ENCODE data around the gene ANXA3. TPM values are rescaled to one million over a fixed set of nuclear protein-coding genes. Genes with fewer than 3 reads are reported as not detected.

Gene ANXA3
- polyA plus RNA-seq, 3 donors = 0.31 to 0.64 (median 0.55) TPM

- no peaks in the 10 kb centered on the region for H3K36me3 Mint-ChIP-seq
- TF ChIP-seq CTCF (IDR thresholded peaks at IDR 0.05) = no peak
- H3K4me2 ChIP-seq (replicated peaks; ENCODE audit: extremely low read depth, low read length, poor library complexity, severe bottlenecking) = peak overlapping the region; percentile 80
- H3K9me3 ChIP-seq (replicated peaks in 1 of 2; ENCODE audit: control insufficient read depth in 1 of 2, insufficient read depth in 1 of 2, low read length in 2 of 2) = no peaks in the 10 kb centered on the region
- H3K27ac Mint-ChIP-seq = peak overlapping the region in 2 of 7 donors; percentile 1 to 51
- no peak overlapping the region for H3K27ac ChIP-seq (ENCODE audit: low read depth in 1 of 2, low read length in 2 of 2)
- no peaks in the 10 kb centered on the region for H3K36me3 ChIP-seq (replicated peaks in 1 of 2; ENCODE audit: control insufficient read depth in 1 of 2, insufficient read depth in 2 of 2, low read length in 2 of 2)
- H3K4me3 Mint-ChIP-seq = no peak overlapping the region
- H4K20me1 ChIP-seq (ENCODE audit: insufficient read depth, low read length) = no peaks in the 10 kb centered on the region
- DNase-seq = no peak
- H3K27me3 Mint-ChIP-seq (ENCODE audit: low read depth in 3 of 3) = peaks cover 15 to 31% (median 22%) of the 10 kb centered on the region in 3 donors
- H3K4me3 ChIP-seq (replicated peaks in 1 of 3; ENCODE audit: low read depth in 2 of 3, low read length in 3 of 3) = peak overlapping the region in 1 of 3 experiments; percentile 73
- peaks cover 18 to 30% of the 10 kb centered on the region in 2 donors for H3K27me3 ChIP-seq (ENCODE audit: control insufficient read depth in 2 of 2, insufficient read depth in 2 of 2, low read length in 2 of 2)
- H3K79me2 ChIP-seq (ENCODE audit: insufficient read depth, low read length) = no peaks in the 10 kb centered on the region
- H3K4me1 ChIP-seq (ENCODE audit: control insufficient read depth in 1 of 2, insufficient read depth in 2 of 2, low read length in 2 of 2) = peaks cover 24 to 26% of the 10 kb centered on the region in 2 donors
- no CpG with 5 or more reads among the region's 3 CpGs for WGBS (ENCODE audit: insufficient coverage)
- intact Hi-C loops (cut with micrococcal nuclease) = no loop called here
- H2AFZ ChIP-seq (ENCODE audit: insufficient read depth, low read depth, low read length, poor library complexity, severe bottlenecking) = no peak overlapping the region
- H3K9me3 Mint-ChIP-seq = peaks cover 0 to 10% (median 0%) of the 10 kb centered on the region in 7 donors
- H3K9ac ChIP-seq (ENCODE audit: insufficient read depth, low read length, poor library complexity, severe bottlenecking) = no peak overlapping the region
- H3K4me1 Mint-ChIP-seq = peaks cover 23% of the 10 kb centered on the region
Measured at GRCh38 chr4:78553043-78553396, 1.4 kb downstream of the ANXA3 start.

GRCh38 chr4:78553529-78554060 is 2.0 kb downstream of the ANXA3 start:
- H3K9ac ChIP-seq (ENCODE audit: insufficient read depth, low read length, poor library complexity, severe bottlenecking) = no peak overlapping the region
- no peaks in the 10 kb centered on the region for H4K20me1 ChIP-seq (ENCODE audit: insufficient read depth, low read length)
- no peaks in the 10 kb centered on the region for H3K9me3 ChIP-seq (replicated peaks in 1 of 2; ENCODE audit: control insufficient read depth in 1 of 2, insufficient read depth in 1 of 2, low read length in 2 of 2)
- H3K27ac Mint-ChIP-seq = no peak overlapping the region
- intact Hi-C loops (cut with micrococcal nuclease) = no loop called here
- H3K27ac ChIP-seq (ENCODE audit: low read depth in 1 of 2, low read length in 2 of 2) = no peak overlapping the region
- no peaks in the 10 kb centered on the region for H3K79me2 ChIP-seq (ENCODE audit: insufficient read depth, low read length)
- no peak overlapping the region for H3K4me2 ChIP-seq (replicated peaks; ENCODE audit: extremely low read depth, low read length, poor library complexity, severe bottlenecking)
- H3K4me3 Mint-ChIP-seq = no peak overlapping the region
- H3K9me3 Mint-ChIP-seq = peaks cover 0 to 10% (median 0%) of the 10 kb centered on the region in 7 donors
- H3K4me1 Mint-ChIP-seq = peaks cover 23% of the 10 kb centered on the region
- no peak overlapping the region for H2AFZ ChIP-seq (ENCODE audit: insufficient read depth, low read depth, low read length, poor library complexity, severe bottlenecking)
- no peak for DNase-seq
- H3K36me3 Mint-ChIP-seq = no peaks in the 10 kb centered on the region
- H3K4me1 ChIP-seq (ENCODE audit: control insufficient read depth in 1 of 2, insufficient read depth in 2 of 2, low read length in 2 of 2) = peaks cover 24 to 26% of the 10 kb centered on the region in 2 donors
- no peak overlapping the region for H3K4me3 ChIP-seq (replicated peaks in 1 of 3; ENCODE audit: low read depth in 2 of 3, low read length in 3 of 3)
- no peaks in the 10 kb centered on the region for H3K36me3 ChIP-seq (replicated peaks in 1 of 2; ENCODE audit: control insufficient read depth in 1 of 2, insufficient read depth in 2 of 2, low read length in 2 of 2)
- TF ChIP-seq CTCF (IDR thresholded peaks at IDR 0.05) = no peak
- peaks cover 18 to 30% of the 10 kb centered on the region in 2 donors for H3K27me3 ChIP-seq (ENCODE audit: control insufficient read depth in 2 of 2, insufficient read depth in 2 of 2, low read length in 2 of 2)
- H3K27me3 Mint-ChIP-seq (ENCODE audit: low read depth in 3 of 3) = peaks cover 15 to 31% (median 22%) of the 10 kb centered on the region in 3 donors
